OCI-LY7 (cell line): ENCODE data around the gene RASAL2.

Experiments
- CTCF ChIP-seq: fragments of 200-600 bp; sonication (generic); conservative IDR thresholded peaks from 2 replicates; pipeline ENCODE4 v1.5.1; 2014; ENCODE audit warnings: mild to moderate bottlenecking, antibody characterized with exemption, low read length, moderate library complexity, mixed read lengths
- EZH2phosphoT487 ChIP-seq: fragments of 200-600 bp; sonication (generic); IDR thresholded peaks from 2 replicates; pipeline ENCODE4 v1.6.1; 2018; ENCODE audit warnings: low read depth, borderline replicate concordance, mild to moderate bottlenecking, mixed run types, antibody characterized with exemption, low read length, moderate library complexity, mixed read lengths

DNA sequence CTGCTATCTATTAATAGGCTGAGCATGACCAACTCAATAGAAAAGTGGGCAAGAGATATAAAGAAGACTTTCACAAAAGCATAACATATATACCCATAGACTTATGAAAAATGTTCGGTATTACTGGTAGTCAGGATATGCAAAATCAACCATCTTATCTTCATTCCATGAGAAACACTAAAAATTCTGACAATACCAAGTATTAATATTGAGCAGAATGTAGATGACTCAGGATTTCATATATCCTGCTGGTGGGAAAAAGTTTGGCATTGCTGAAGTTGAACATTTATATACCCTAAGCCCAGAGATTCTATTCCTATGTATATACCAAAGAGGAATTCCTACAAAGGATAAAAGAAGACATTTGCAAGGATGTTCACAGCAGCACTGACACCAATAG, 264.6 kb downstream of the RASAL2 start:
- no peak for TF ChIP-seq CTCF
- no peak for TF ChIP-seq EZH2phosphoT487
